NB4 (cell line): Measurements from ENCODE around the gene MTMR2.

Experiments
- DNase-seq: peaks from one replicate; pipeline ENCODE4 v3.0.0; 2010; ENCODE audit warnings: low read depth
- H3K4me3 ChIP-seq: one replicate; pipeline ENCODE4 v1.5.1; 2011; ENCODE audit warnings: mild to moderate bottlenecking, low read depth, low read length, moderate library complexity
- CTCF ChIP-seq: IDR thresholded peaks from one replicate; pipeline ENCODE4 v1.5.1; 2012; ENCODE audit warnings: low read depth, low read length
- MAX ChIP-seq: IDR thresholded peaks from 2 replicates; pipeline ENCODE4 v1.6.1; 2011; ENCODE audit warnings: low read depth, low read length
- MYC ChIP-seq: IDR thresholded peaks from 2 replicates; pipeline ENCODE4 v1.6.1; 2011; ENCODE audit warnings: low read depth, low read length
- POLR2A ChIP-seq: IDR thresholded peaks from 2 replicates; pipeline ENCODE4 v1.6.1; 2011; ENCODE audit warnings: mild to moderate bottlenecking; ENCODE audit not compliant: insufficient read length; ENCODE audit errors: extremely low read depth

MTMR2 gene

GRCh38 chr11:95933594-95933993 lies 9.7 kb upstream of the MTMR2 start:
- no peak overlapping the region for H3K4me3 ChIP-seq
- TF ChIP-seq CTCF (no peak), MYC (no peak)
- no peak for DNase-seq

DNA sequence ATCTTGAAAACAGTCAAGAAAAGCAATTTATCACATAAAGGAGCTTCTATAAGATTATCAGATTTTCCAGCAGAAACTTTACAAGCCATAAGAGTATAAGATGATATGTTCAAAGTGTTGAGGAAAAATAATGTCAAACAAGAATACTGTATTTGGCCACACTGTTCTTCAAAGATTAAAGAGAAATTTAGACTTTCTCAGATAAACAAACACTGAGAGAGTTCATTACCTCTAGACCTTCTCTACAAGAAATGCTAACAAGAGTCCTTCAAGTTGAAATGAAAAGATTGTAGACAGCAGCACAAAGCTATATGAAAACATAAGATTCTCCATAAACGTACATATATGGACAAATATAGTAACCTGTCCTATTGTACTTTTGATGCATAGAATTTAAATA lies 8.0 kb upstream of the MTMR2 start:
- H3K4me3 ChIP-seq, result no peak overlapping the region
- TF ChIP-seq CTCF (no peak), MAX (no peak), MYC (no peak), POLR2A (no peak)

GRCh38 chr11:95930948-95931347 lies 7.0 kb upstream of the MTMR2 start:
- TF ChIP-seq MYC, result no peak

More for the DNA sequence above, 8.0 kb upstream of the MTMR2 start:
- no peak for DNase-seq

DNA sequence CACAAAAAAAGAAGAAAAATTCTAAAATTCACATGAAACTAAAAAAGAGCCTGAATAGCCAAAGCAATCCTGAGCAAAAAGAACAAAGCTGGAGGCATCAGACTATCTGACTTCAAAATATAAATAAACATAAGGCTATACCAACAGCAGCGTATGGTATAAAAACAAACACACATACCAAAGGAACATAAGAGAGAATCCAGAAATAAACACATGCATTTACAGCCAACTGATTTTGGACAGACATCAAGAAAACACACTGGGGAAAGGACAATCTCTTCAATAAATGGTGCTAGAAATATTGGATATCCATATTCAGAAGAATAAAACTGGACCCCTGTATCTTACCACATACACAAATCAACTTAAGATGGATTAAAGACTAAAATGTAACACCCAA lies 2.8 kb upstream of the MTMR2 start:
- H3K4me3 ChIP-seq, result no peak overlapping the region
- DNase-seq, result no peak
- no peak for TF ChIP-seq CTCF
- no peak for TF ChIP-seq MAX
- no peak for TF ChIP-seq MYC
- TF ChIP-seq POLR2A, result no peak

More at GRCh38 chr11:95930948-95931347, 7.0 kb upstream of the MTMR2 start:
- DNase-seq, result no peak
- H3K4me3 ChIP-seq, result no peak overlapping the region

- H3K4me3 ChIP-seq, result peak overlapping the region; percentile 76
- 0 out of 2 replicates have a peak, but pooled peaks have one; percentile 14 for TF ChIP-seq MYC
- no peak for TF ChIP-seq MAX
- DNase-seq, result peak; percentile 57
Measured at GRCh38 chr11:95925011-95925410, 1.1 kb upstream of the MTMR2 start.

GRCh38 chr11:95924414-95924760 lies 480 bp upstream of the MTMR2 start:
- no peak for DNase-seq
- TF ChIP-seq MAX (no peak), MYC (no peak), CTCF (no peak), POLR2A (no peak)
- H3K4me3 ChIP-seq, result peak overlapping the region; percentile 76

DNA sequence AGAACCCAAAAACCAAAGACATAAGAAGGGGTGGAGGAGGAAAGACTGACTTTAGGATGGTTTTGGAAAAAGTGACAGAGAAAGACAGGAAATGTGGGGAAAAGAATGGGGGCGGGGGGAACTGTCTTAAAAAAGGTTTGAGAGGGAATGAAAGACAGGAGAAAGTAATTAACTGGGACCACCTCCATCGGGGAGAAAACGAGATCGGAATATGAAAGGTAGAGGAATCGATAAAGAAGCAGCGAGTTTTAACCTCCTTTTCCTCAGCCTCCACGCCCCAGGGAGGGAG lies 524 bp downstream of the MTMR2 start:
- TF ChIP-seq CTCF (no peak), POLR2A (no peak), MAX (no peak), MYC (no peak)
- H3K4me3 ChIP-seq, result peak overlapping the region; percentile 76
- no peak for DNase-seq
